Measurements from ENCODE around the gene GTSE1. TPM values are rescaled to one million over a fixed set of nuclear protein-coding genes. Genes with fewer than 3 reads are reported as not detected.

The GTSE1 gene
- total RNA-seq, 2 donors from 2014 or later: 39.5 to 59.5 TPM

GRCh38 chr22:46326066-46326680 is 29.5 kb downstream of the GTSE1 start:
- H3K4me1 ChIP-seq (ENCODE audit: control insufficient read depth, insufficient read depth, low read length): no peaks in the 10 kb centered on the region
- no peaks in the 10 kb centered on the region for H3K4me1 Mint-ChIP-seq
- H3K27me3 ChIP-seq (ENCODE audit: control insufficient read depth, insufficient read depth, low read length, poor library complexity, severe bottlenecking): no peaks in the 10 kb centered on the region
- H3K4me3 ChIP-seq (ENCODE audit: low read length): no peak overlapping the region
- 89 to 93% methylated on average over 17 to 23 of the region's 23 CpGs for WGBS, 2 experiments (ENCODE audit: insufficient coverage in 1 of 2, insufficient read length in 1 of 2)
- peaks cover 61% of the 10 kb centered on the region for H3K36me3 Mint-ChIP-seq (ENCODE audit: low read depth)
- H3K27ac Mint-ChIP-seq: no peak overlapping the region
- no peak overlapping the region for H3K9ac ChIP-seq (ENCODE audit: extremely low read depth, low read length, poor library complexity, severe bottlenecking)
- H3K4me3 Mint-ChIP-seq: no peak overlapping the region
- DNase-seq: no peak
- H3K27me3 Mint-ChIP-seq (ENCODE audit: insufficient read depth): no peaks in the 10 kb centered on the region
- no peak for TF ChIP-seq CTCF (conservative IDR thresholded peaks at IDR 0.05)
- H3K9me3 ChIP-seq (ENCODE audit: control insufficient read depth, low read length): no peaks in the 10 kb centered on the region
- H3K36me3 ChIP-seq (ENCODE audit: control insufficient read depth, insufficient read depth, low read length): peaks cover 62% of the 10 kb centered on the region
- H3K9me3 Mint-ChIP-seq: no peaks in the 10 kb centered on the region
- H3K27ac ChIP-seq (ENCODE audit: low read depth, low read length): no peak overlapping the region

- no peak for TF ChIP-seq CTCF (conservative IDR thresholded peaks at IDR 0.05)
- Histone ChIP-seq H3K9ac (ENCODE audit: extremely low read depth, low read length, poor library complexity, severe bottlenecking) (no peak overlapping the region), H3K4me1 (ENCODE audit: control insufficient read depth, insufficient read depth, low read length) (no peaks in the 10 kb centered on the region), H3K9me3 (ENCODE audit: control insufficient read depth, low read length) (no peaks in the 10 kb centered on the region), H3K27me3 (ENCODE audit: control insufficient read depth, insufficient read depth, low read length, poor library complexity, severe bottlenecking) (no peaks in the 10 kb centered on the region), H3K36me3 (ENCODE audit: control insufficient read depth, insufficient read depth, low read length) (peaks cover 64% of the 10 kb centered on the region), H3K27ac (ENCODE audit: low read depth, low read length) (no peak overlapping the region), H3K4me3 (ENCODE audit: low read length) (no peak overlapping the region)
- H3K4me1 Mint-ChIP-seq: peaks cover 15% of the 10 kb centered on the region
- 94 to 100% methylated on average over 4 to 12 of the region's 13 CpGs for WGBS, 2 experiments (ENCODE audit: insufficient coverage in 1 of 2, insufficient read length in 1 of 2)
- H3K36me3 Mint-ChIP-seq (ENCODE audit: low read depth): peaks cover 49% of the 10 kb centered on the region
- no peaks in the 10 kb centered on the region for H3K9me3 Mint-ChIP-seq
- DNase-seq: no peak
- H3K27me3 Mint-ChIP-seq (ENCODE audit: insufficient read depth): no peaks in the 10 kb centered on the region
- no peak overlapping the region for H3K27ac Mint-ChIP-seq
- no peak overlapping the region for H3K4me3 Mint-ChIP-seq
Observed at GRCh38 chr22:46327691-46328465, 31.2 kb downstream of the GTSE1 start.

GRCh38 chr22:46328797-46329196 is 32.1 kb downstream of the GTSE1 start:
- Mint-ChIP-seq H3K9me3 (no peaks in the 10 kb centered on the region), H3K36me3 (ENCODE audit: low read depth) (peaks cover 43% of the 10 kb centered on the region), H3K4me3 (no peak overlapping the region), H3K27me3 (ENCODE audit: insufficient read depth) (no peaks in the 10 kb centered on the region), H3K4me1 (peaks cover 24% of the 10 kb centered on the region), H3K27ac (no peak overlapping the region)
- 97 to 98% methylated on average over 9 to 11 of the region's 11 CpGs for WGBS, 2 experiments (ENCODE audit: insufficient coverage in 1 of 2, insufficient read length in 1 of 2)
- DNase-seq: no peak
- H3K9ac ChIP-seq (ENCODE audit: extremely low read depth, low read length, poor library complexity, severe bottlenecking): no peak overlapping the region
- TF ChIP-seq CTCF (conservative IDR thresholded peaks at IDR 0.05): no peak
- H3K4me3 ChIP-seq (ENCODE audit: low read length): no peak overlapping the region
- H3K27me3 ChIP-seq (ENCODE audit: control insufficient read depth, insufficient read depth, low read length, poor library complexity, severe bottlenecking): no peaks in the 10 kb centered on the region
- H3K4me1 ChIP-seq (ENCODE audit: control insufficient read depth, insufficient read depth, low read length): peaks cover 2% of the 10 kb centered on the region
- peaks cover 58% of the 10 kb centered on the region for H3K36me3 ChIP-seq (ENCODE audit: control insufficient read depth, insufficient read depth, low read length)
- no peak overlapping the region for H3K27ac ChIP-seq (ENCODE audit: low read depth, low read length)
- H3K9me3 ChIP-seq (ENCODE audit: control insufficient read depth, low read length): no peaks in the 10 kb centered on the region

Measured in endodermal cell (in vitro differentiated cells).